Thoracic aorta (tissue), 2 donors: ENCODE measurements around the gene HOXA2. TPM values are rescaled to one million over a fixed set of nuclear protein-coding genes. Genes with fewer than 3 reads are reported as not detected.

Source experiments
- ATAC-seq: fragments of 150-250 bp; one replicate; pipeline ENCODE4 v1.8.0; 2017; ENCODE audit warnings: low read depth; ENCODE audit not compliant: insufficient number of reproducible peaks, low FRiP score
- DNase-seq: peaks from one replicate; pipeline ENCODE4 v3.0.0-alpha.2; 2020; ENCODE audit warnings: low spot score
- H3K27ac ChIP-seq, 2 donors: fragments of 200-600 bp; sonication (generic); 1 replicate in 1 of 2; 2 replicates in 1 of 2; pipeline ENCODE4 v1.5.1; 2016; ENCODE audit warnings: mild to moderate bottlenecking in 2 of 2, moderate library complexity in 2 of 2
- H3K27me3 ChIP-seq: fragments of 200-600 bp; sonication (generic); replicated peaks from 2 replicates; pipeline ENCODE4 v1.6.0; 2016; ENCODE audit warnings: mild to moderate bottlenecking; ENCODE audit not compliant: insufficient read depth
- H3K36me3 ChIP-seq: fragments of 200-600 bp; sonication (generic); one replicate; pipeline ENCODE4 v1.5.1; 2016
- H3K4me1 ChIP-seq, 2 donors: fragments of 200-600 bp; sonication (generic); 1 replicate in 1 of 2; 2 replicates in 1 of 2; pipeline versions ENCODE4 v1.5.1 to v1.6.0; 2016; ENCODE audit warnings: low read depth in 2 of 2, mild to moderate bottlenecking in 1 of 2; ENCODE audit not compliant: control insufficient read depth in 1 of 2
- H3K4me3 ChIP-seq: fragments of 200-600 bp; sonication (generic); 2 replicates; pipeline ENCODE4 v1.5.1; 2016; ENCODE audit warnings: mild to moderate bottlenecking
- H3K9me3 ChIP-seq: fragments of 200-600 bp; sonication (generic); 2 replicates; pipeline ENCODE4 v1.5.1; 2016
- total RNA-seq, 2 donors: library from RNA; depleted of rRNA; stranded (reverse); fragments of >200 nt; gene quantifications; one replicate each; pipeline versions ENCODE4 v1.1.0 to v1.2.3, GENCODE V29; 2016
- TF ChIP-seq, protein P1 (sequence below): fragments of 200-600 bp; sonication (generic); IDR thresholded peaks from one replicate; pipeline ENCODE4 v1.5.1; 2019; ENCODE audit warnings: antibody characterized with exemption

The HOXA2 gene
- total RNA-seq, 2 donors from 2014 or later: 3.4 to 4.6 TPM

GRCh38 chr7:27148756-27149641 lies 46.5 kb upstream of the HOXA2 start:
- DNase-seq: no peak
- H3K4me1 ChIP-seq: peaks cover 5 to 47% of the 10 kb centered on the region in 2 donors
- peaks cover 8% of the 10 kb centered on the region for H3K36me3 ChIP-seq
- peak overlapping the region; percentile 64 to 89 for H3K27ac ChIP-seq
- TF ChIP-seq, protein P1, sequence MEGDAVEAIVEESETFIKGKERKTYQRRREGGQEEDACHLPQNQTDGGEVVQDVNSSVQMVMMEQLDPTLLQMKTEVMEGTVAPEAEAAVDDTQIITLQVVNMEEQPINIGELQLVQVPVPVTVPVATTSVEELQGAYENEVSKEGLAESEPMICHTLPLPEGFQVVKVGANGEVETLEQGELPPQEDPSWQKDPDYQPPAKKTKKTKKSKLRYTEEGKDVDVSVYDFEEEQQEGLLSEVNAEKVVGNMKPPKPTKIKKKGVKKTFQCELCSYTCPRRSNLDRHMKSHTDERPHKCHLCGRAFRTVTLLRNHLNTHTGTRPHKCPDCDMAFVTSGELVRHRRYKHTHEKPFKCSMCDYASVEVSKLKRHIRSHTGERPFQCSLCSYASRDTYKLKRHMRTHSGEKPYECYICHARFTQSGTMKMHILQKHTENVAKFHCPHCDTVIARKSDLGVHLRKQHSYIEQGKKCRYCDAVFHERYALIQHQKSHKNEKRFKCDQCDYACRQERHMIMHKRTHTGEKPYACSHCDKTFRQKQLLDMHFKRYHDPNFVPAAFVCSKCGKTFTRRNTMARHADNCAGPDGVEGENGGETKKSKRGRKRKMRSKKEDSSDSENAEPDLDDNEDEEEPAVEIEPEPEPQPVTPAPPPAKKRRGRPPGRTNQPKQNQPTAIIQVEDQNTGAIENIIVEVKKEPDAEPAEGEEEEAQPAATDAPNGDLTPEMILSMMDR: no peak
- no peak for ATAC-seq
- peak overlapping the region; percentile 71 for H3K4me3 ChIP-seq
- H3K27me3 ChIP-seq: no peaks in the 10 kb centered on the region
- no peaks in the 10 kb centered on the region for H3K9me3 ChIP-seq

GRCh38 chr7:27148031-27148755 lies 45.7 kb upstream of the HOXA2 start:
- DNase-seq: no peak

GRCh38 chr7:27147199-27148030 lies 44.9 kb upstream of the HOXA2 start, which contains the start of gene HOXA6:
Gene HOXA6, minus strand, starts transcription at chr7:27147774. Its CDS starts 25 bp downstream, at chr7:27147749.
- Histone ChIP-seq H3K4me3 (peak within 1 kb of the TSS; percentile 71), H3K4me1 (peaks cover 5 to 40% of the 10 kb centered on the region in 2 donors), H3K27me3 (no peaks in the 10 kb centered on the region), H3K27ac (peak within 1 kb of the TSS; percentile 64 to 89), H3K36me3 (peaks cover 8% of the 10 kb centered on the region), H3K9me3 (no peaks in the 10 kb centered on the region)
- no peak for ATAC-seq
- DNase-seq: no peak
- TF ChIP-seq, protein P1: no peak

More at GRCh38 chr7:27148031-27148755, 45.7 kb upstream of the HOXA2 start:
- no peaks in the 10 kb centered on the region for H3K9me3 ChIP-seq
- TF ChIP-seq, protein P1: no peak
- peak overlapping the region; percentile 64 to 89 for H3K27ac ChIP-seq
- peaks cover 8% of the 10 kb centered on the region for H3K36me3 ChIP-seq
- H3K4me1 ChIP-seq: peaks cover 5 to 47% of the 10 kb centered on the region in 2 donors
- no peaks in the 10 kb centered on the region for H3K27me3 ChIP-seq
- ATAC-seq: no peak
- peak overlapping the region; percentile 71 for H3K4me3 ChIP-seq

- peaks cover 5 to 41% of the 10 kb centered on the region in 2 donors for H3K4me1 ChIP-seq
- H3K9me3 ChIP-seq: no peaks in the 10 kb centered on the region
- peak overlapping the region; percentile 64 to 89 for H3K27ac ChIP-seq
- DNase-seq: no peak
- peak overlapping the region; percentile 71 for H3K4me3 ChIP-seq
- peaks cover 8% of the 10 kb centered on the region for H3K36me3 ChIP-seq
- ATAC-seq: no peak
- TF ChIP-seq, protein P1: no peak
- H3K27me3 ChIP-seq: no peaks in the 10 kb centered on the region
Measured at GRCh38 chr7:27146491-27147198, 44.2 kb upstream of the HOXA2 start.
